DOHH2 (cell line): ENCODE results near the gene KCNQ1.

Experiments
- EZH2phosphoT487 ChIP-seq: fragments of 200-600 bp; sonication (generic); IDR thresholded peaks from 2 replicates; pipeline ENCODE4 v1.6.1; 2017; ENCODE audit warnings: borderline replicate concordance, mild to moderate bottlenecking, antibody characterized with exemption, low read length, moderate library complexity, mixed read lengths
- TF ChIP-seq, protein P1 (sequence below): fragments of 200-600 bp; sonication (generic); IDR thresholded peaks from one replicate; pipeline ENCODE4 v1.5.1; 2014; ENCODE audit warnings: antibody characterized with exemption, mild to moderate bottlenecking, low read depth, low read length; ENCODE audit not compliant: poor library complexity, severe bottlenecking

- TF ChIP-seq, protein P1, sequence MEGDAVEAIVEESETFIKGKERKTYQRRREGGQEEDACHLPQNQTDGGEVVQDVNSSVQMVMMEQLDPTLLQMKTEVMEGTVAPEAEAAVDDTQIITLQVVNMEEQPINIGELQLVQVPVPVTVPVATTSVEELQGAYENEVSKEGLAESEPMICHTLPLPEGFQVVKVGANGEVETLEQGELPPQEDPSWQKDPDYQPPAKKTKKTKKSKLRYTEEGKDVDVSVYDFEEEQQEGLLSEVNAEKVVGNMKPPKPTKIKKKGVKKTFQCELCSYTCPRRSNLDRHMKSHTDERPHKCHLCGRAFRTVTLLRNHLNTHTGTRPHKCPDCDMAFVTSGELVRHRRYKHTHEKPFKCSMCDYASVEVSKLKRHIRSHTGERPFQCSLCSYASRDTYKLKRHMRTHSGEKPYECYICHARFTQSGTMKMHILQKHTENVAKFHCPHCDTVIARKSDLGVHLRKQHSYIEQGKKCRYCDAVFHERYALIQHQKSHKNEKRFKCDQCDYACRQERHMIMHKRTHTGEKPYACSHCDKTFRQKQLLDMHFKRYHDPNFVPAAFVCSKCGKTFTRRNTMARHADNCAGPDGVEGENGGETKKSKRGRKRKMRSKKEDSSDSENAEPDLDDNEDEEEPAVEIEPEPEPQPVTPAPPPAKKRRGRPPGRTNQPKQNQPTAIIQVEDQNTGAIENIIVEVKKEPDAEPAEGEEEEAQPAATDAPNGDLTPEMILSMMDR = no peak
- TF ChIP-seq EZH2phosphoT487 = no peak
These were observed 107.4 kb downstream of the KCNQ1 start for GRCh38 chr11:2552210-2552609.
